NB4 (cell line): Measurements from ENCODE around the gene NALCN.
A peak's percentile ranks its signal among the peaks of the same experiment; 100 is the strongest.

Experiments
- DNase-seq: peaks from one replicate; pipeline ENCODE4 v3.0.0; 2010; ENCODE audit warnings: low read depth
- H3K4me3 ChIP-seq: one replicate; pipeline ENCODE4 v1.5.1; 2011; ENCODE audit warnings: mild to moderate bottlenecking, low read depth, low read length, moderate library complexity
- CTCF ChIP-seq: IDR thresholded peaks from one replicate; pipeline ENCODE4 v1.5.1; 2012; ENCODE audit warnings: low read depth, low read length
- MAX ChIP-seq: IDR thresholded peaks from 2 replicates; pipeline ENCODE4 v1.6.1; 2011; ENCODE audit warnings: low read depth, low read length
- MYC ChIP-seq: IDR thresholded peaks from 2 replicates; pipeline ENCODE4 v1.6.1; 2011; ENCODE audit warnings: low read depth, low read length
- POLR2A ChIP-seq: IDR thresholded peaks from 2 replicates; pipeline ENCODE4 v1.6.1; 2011; ENCODE audit warnings: mild to moderate bottlenecking; ENCODE audit not compliant: insufficient read length; ENCODE audit errors: extremely low read depth

The NALCN gene

GRCh38 chr13:101298517-101298916, 117.8 kb downstream of the NALCN start:
- DNase-seq: peak; percentile 7
- H3K4me3 ChIP-seq: no peak overlapping the region
- no peak for TF ChIP-seq MAX
- TF ChIP-seq POLR2A: no peak
- no peak for TF ChIP-seq CTCF
- TF ChIP-seq MYC: no peak

GRCh38 chr13:101297794-101298193, 118.5 kb downstream of the NALCN start:
- DNase-seq: no peak
- no peak for TF ChIP-seq MYC
- no peak for TF ChIP-seq CTCF
- no peak for TF ChIP-seq MAX
- no peak for TF ChIP-seq POLR2A
- no peak overlapping the region for H3K4me3 ChIP-seq

GRCh38 chr13:101292711-101293110, 123.6 kb downstream of the NALCN start:
- H3K4me3 ChIP-seq: no peak overlapping the region
- no peak for DNase-seq
- TF ChIP-seq POLR2A: no peak

- TF ChIP-seq CTCF (no peak), MAX (no peak)
- no peak overlapping the region for H3K4me3 ChIP-seq
- DNase-seq: no peak
These were observed 124.4 kb downstream of the NALCN start for GRCh38 chr13:101291646-101292515.

GRCh38 chr13:101291206-101291605, 125.1 kb downstream of the NALCN start:
- TF ChIP-seq MAX (no peak), CTCF (no peak), MYC (no peak), POLR2A (no peak)
- DNase-seq: no peak
- H3K4me3 ChIP-seq: no peak overlapping the region

DNA sequence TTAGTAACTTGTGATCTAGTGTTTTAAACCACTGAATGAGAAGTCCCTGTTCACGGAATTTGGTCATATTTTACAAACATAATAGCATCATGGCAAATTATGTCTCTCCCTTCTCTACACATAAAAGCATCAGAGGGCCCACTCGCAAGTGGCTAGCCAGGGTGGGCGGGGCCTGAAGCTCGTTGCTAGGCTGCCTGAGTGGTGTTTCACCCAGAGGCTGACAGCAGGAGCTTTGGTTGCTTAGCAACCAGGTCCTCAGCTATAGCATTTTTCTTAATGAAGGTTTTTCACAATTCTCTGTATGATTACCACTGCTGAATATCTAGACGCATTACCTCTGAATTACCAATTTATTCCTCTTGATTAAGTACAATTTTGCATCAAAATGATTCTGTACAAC, 126.5 kb downstream of the NALCN start:
- no peak overlapping the region for H3K4me3 ChIP-seq
- TF ChIP-seq CTCF (no peak), MYC (no peak), MAX (no peak), POLR2A (no peak)
- no peak for DNase-seq
